ENCODE results near the gene NAV2.

GRCh38 chr11:19939415-19939929 lies 226.8 kb downstream of the NAV2 start:
- TF ChIP-seq CTCF (IDR thresholded peaks at IDR 0.05), result no peak
- TF ChIP-seq POLR2A (IDR thresholded peaks at IDR 0.05), result no peak
- no peak for TF ChIP-seq POLR2AphosphoS5 (IDR thresholded peaks at IDR 0.05)
- TF ChIP-seq EP300 (IDR thresholded peaks at IDR 0.05; ENCODE audit: low read depth), result no peak

Measured in transverse colon (tissue), 4 donors.